Natural killer cell (primary cell): ENCODE measurements around the gene TUBD1. TPM values are rescaled to one million over a fixed set of nuclear protein-coding genes. Genes with fewer than 3 reads are reported as not detected.
"Not testable (repeated sequence)": the region's sequence is repeated elsewhere in the genome, so short reads cannot be mapped to it uniquely, and the experiment has no call there.

Experiments
- ATAC-seq, 3 donors: fragments of 150-1000 bp in 2 of 3; fragments of 200-7000 bp in 1 of 3; cut with Tn5 transposase; 1 replicate in 1 of 3; 2 replicates in 2 of 3; pipeline ENCODE4 v1.10.0; 2021; ENCODE audit warnings: mild to moderate bottlenecking in 2 of 3, moderate library complexity in 2 of 3
- DNase-seq, 2 donors: peaks; one replicate each; pipeline versions ENCODE4 v3.0.0 to v3.0.0-alpha.2; 2013 to 2021; ENCODE audit warnings: mixed read lengths in 1 of 2
- H3K27ac ChIP-seq: one replicate; pipeline ENCODE4 v1.5.1; 2013; ENCODE audit warnings: mild to moderate bottlenecking, low read length
- H3K27me3 ChIP-seq: one replicate; pipeline ENCODE4 v1.6.1; 2013; ENCODE audit warnings: low read length; ENCODE audit not compliant: control insufficient read depth, insufficient read depth
- H3K36me3 ChIP-seq: one replicate; pipeline ENCODE4 v1.6.1; 2013; ENCODE audit warnings: low read length; ENCODE audit not compliant: control insufficient read depth, insufficient read depth
- H3K4me1 ChIP-seq: one replicate; pipeline ENCODE4 v1.6.1; 2013; ENCODE audit warnings: low read length; ENCODE audit not compliant: control insufficient read depth, insufficient read depth
- H3K4me3 ChIP-seq: one replicate; pipeline ENCODE4 v1.5.1; 2013; ENCODE audit warnings: low read length
- H3K9me3 ChIP-seq: one replicate; pipeline ENCODE4 v1.6.1; 2013; ENCODE audit warnings: low read length; ENCODE audit not compliant: control insufficient read depth, insufficient read depth
- H3K27ac Mint-ChIP-seq, 2 donors: one replicate each; pipeline ENCODE4 v1.8.0; 2022; ENCODE audit warnings: mild to moderate bottlenecking in 2 of 2, mixed read lengths in 2 of 2, moderate library complexity in 1 of 2
- H3K27me3 Mint-ChIP-seq, 2 donors: one replicate each; pipeline ENCODE4 v1.8.0; 2022; ENCODE audit warnings: low read depth in 2 of 2, mixed read lengths in 2 of 2
- H3K36me3 Mint-ChIP-seq: one replicate; pipeline ENCODE4 v1.8.0; 2022; ENCODE audit warnings: mixed read lengths
- H3K4me1 Mint-ChIP-seq, 2 donors: one replicate each; pipeline ENCODE4 v1.8.0; 2022; ENCODE audit warnings: mixed read lengths in 2 of 2
- H3K4me3 Mint-ChIP-seq: one replicate; pipeline ENCODE4 v1.8.0; 2022; ENCODE audit warnings: mild to moderate bottlenecking, moderate library complexity, mixed read lengths
- H3K9me3 Mint-ChIP-seq, 2 donors: one replicate each; pipeline ENCODE4 v1.8.0; 2022; ENCODE audit warnings: mixed read lengths in 2 of 2
- CTCF ChIP-seq: fragments of 200-600 bp; IDR thresholded peaks from one replicate; pipeline ENCODE4 v1.8.0; 2022; ENCODE audit warnings: antibody characterized with exemption
- WGBS: methylation state at CpG from one replicate; pipeline ENCODE4 v1.1.7; 2013; ENCODE audit warnings: missing lambda C conversion rate; ENCODE audit not compliant: insufficient coverage; 5-methylcytosine and 5-hydroxymethylcytosine counted together
- intact Hi-C: fragments of 100-400 bp; cut with micrococcal nuclease; formaldehyde crosslinking; loops from one replicate; pipeline ENCODE4 v1.14.2; 2022
- total RNA-seq, 4 donors: library from RNA; stranded (reverse); fragments of 120-200 nt in 1 of 4; gene quantifications; one replicate each; pipeline versions ENCODE4 v1.2.3 to v1.2.4, GENCODE V29; 2013 to 2022

TUBD1 gene
- total RNA-seq, 3 donors from 2014 or later (not counting 1 experiment from before 2014, with no cell fraction given) = 8.4 to 9.0 (median 8.4) TPM

DNA sequence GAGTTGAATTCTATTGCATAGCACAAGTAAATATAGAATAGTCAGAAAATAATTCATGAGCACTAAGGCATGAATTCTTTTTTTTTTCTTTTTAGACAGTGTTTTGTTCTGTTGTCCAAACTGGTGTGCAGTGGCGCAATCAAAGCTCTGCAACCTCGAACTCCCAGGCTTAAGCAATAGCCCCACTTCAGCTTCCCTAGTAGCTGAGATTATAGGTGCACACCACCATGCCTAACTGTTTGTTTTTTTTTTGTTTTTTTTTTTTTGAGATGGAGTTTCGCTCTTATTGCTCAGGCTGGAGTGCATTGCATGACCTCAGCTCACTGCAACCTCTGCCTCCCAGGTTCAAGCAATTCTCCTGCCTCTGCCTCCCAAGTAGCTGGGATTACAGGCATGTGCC is 16.6 kb downstream of the TUBD1 start:
- Mint-ChIP-seq H3K36me3 (peaks cover 12% of the 10 kb centered on the region), H3K9me3 (no peaks in the 10 kb centered on the region), H3K4me3 (no peak overlapping the region), H3K27me3 (no peaks in the 10 kb centered on the region), H3K4me1 (no peaks in the 10 kb centered on the region), H3K27ac (no peak overlapping the region)
- Histone ChIP-seq H3K9me3 (no peaks in the 10 kb centered on the region), H3K4me1 (no peaks in the 10 kb centered on the region), H3K36me3 (peaks cover 41% of the 10 kb centered on the region), H3K27ac (no peak overlapping the region), H3K27me3 (no peaks in the 10 kb centered on the region), H3K4me3 (no peak overlapping the region)
- WGBS = 97% methylated on average over 3 of the region's 3 CpGs
- ATAC-seq = no peak
- DNase-seq = no peak
- no peak for TF ChIP-seq CTCF
- intact Hi-C loops = no loop called here

DNA sequence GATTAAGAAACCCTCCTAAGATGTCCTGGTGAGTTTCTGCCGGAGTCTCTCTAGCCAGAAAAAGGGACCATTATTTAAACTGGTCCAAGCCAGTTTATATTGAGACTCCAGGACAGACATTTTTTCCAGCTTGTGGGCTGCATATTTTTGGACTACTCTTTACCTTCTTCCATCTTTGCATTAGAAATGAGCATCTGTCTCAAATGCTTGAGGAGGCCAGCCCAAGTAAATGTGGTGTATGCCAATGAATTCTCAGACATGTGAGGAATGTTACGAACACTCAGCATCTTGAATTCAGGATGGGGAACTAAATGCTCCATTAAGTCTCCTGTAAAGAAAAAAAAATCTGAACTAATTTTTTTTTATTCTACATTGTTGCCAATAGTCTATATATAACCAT is 18.4 kb downstream of the TUBD1 start:
- Mint-ChIP-seq H3K9me3 (no peaks in the 10 kb centered on the region), H3K27me3 (no peaks in the 10 kb centered on the region), H3K4me3 (no peak overlapping the region), H3K4me1 (no peaks in the 10 kb centered on the region), H3K36me3 (peaks cover 12% of the 10 kb centered on the region), H3K27ac (no peak overlapping the region)
- no peak for TF ChIP-seq CTCF
- WGBS = 100% methylated on average over 2 of the region's 2 CpGs
- Histone ChIP-seq H3K4me3 (no peak overlapping the region), H3K36me3 (peaks cover 37% of the 10 kb centered on the region), H3K27me3 (no peaks in the 10 kb centered on the region), H3K9me3 (no peaks in the 10 kb centered on the region), H3K27ac (no peak overlapping the region), H3K4me1 (no peaks in the 10 kb centered on the region)
- intact Hi-C loops = no loop called here
- ATAC-seq (no peak), DNase-seq (no peak)

DNA sequence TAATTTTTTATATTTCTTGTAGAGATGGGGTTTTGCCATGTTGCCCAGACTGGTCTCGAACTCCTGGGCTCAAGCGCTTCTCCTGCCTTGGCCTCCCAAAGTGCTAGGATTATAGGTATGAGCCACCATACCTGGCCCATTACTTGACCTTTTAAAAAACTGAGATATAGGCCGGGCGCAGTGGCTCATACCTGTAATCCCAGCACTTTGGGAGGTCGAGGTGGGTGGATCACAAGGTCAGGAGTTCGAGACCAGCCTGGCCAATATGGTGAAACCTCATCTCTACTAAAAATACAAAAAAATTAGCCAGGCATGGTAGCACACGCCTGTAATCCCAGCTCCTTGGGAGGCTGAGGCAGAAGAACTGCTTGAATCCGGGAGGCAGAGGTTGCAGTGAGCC is 19.3 kb downstream of the TUBD1 start:
- peaks cover 12% of the 10 kb centered on the region for H3K36me3 Mint-ChIP-seq
- peaks cover 34% of the 10 kb centered on the region for H3K36me3 ChIP-seq

DNA sequence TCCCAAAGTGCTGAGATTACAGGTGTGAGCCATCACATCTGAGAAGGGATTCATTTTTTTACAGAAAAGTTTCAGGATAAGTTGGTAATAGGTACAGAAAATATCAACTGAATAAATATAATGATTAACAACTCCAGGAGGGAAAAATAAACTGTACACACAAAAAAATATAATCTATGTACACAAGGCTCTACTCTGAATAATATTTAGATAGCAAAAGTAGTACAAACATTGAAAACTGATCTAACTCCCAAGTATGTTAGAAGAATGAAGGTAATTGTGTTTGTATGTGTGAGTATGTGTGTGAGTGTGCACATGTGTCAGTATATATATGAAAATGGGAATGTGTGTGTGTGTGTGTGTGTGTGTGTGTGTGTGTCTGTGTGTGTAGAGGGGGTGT is 20.4 kb downstream of the TUBD1 start:
- no peaks in the 10 kb centered on the region for H3K27me3 ChIP-seq
- no peaks in the 10 kb centered on the region for H3K4me1 ChIP-seq
- Mint-ChIP-seq H3K4me3 (no peak overlapping the region), H3K36me3 (peaks cover 3% of the 10 kb centered on the region), H3K27me3 (no peaks in the 10 kb centered on the region), H3K4me1 (no peaks in the 10 kb centered on the region), H3K27ac (no peak overlapping the region), H3K9me3 (no peaks in the 10 kb centered on the region)
- intact Hi-C loops = no loop called here
- H3K36me3 ChIP-seq = peaks cover 29% of the 10 kb centered on the region
- no peak for TF ChIP-seq CTCF
- ATAC-seq (no peak), DNase-seq (no peak)
- H3K9me3 ChIP-seq = no peaks in the 10 kb centered on the region
- H3K4me3 ChIP-seq = no peak overlapping the region
- H3K27ac ChIP-seq = no peak overlapping the region

More for the DNA sequence above, 19.3 kb downstream of the TUBD1 start:
- H3K4me1 Mint-ChIP-seq, H3K27ac Mint-ChIP-seq, H3K9me3 Mint-ChIP-seq, H3K9me3 ChIP-seq, H3K27me3 ChIP-seq, H3K27ac ChIP-seq, DNase-seq, ATAC-seq, intact Hi-C loops, H3K4me3 ChIP-seq, H3K4me1 ChIP-seq, H3K4me3 Mint-ChIP-seq, H3K27me3 Mint-ChIP-seq: not testable (repeated sequence)
- 100% methylated on average over 7 of the region's 8 CpGs for WGBS
